Thoracic aorta (tissue), 2 donors: ENCODE measurements around the gene PARD3. TPM values are rescaled to one million over a fixed set of nuclear protein-coding genes. Genes with fewer than 3 reads are reported as not detected.

Experiments used
- ATAC-seq: fragments of 150-250 bp; one replicate; pipeline ENCODE4 v1.8.0; 2017; ENCODE audit warnings: low read depth; ENCODE audit not compliant: insufficient number of reproducible peaks, low FRiP score
- DNase-seq: peaks from one replicate; pipeline ENCODE4 v3.0.0-alpha.2; 2020; ENCODE audit warnings: low spot score
- H3K27ac ChIP-seq, 2 donors: fragments of 200-600 bp; sonication (generic); 1 replicate in 1 of 2; 2 replicates in 1 of 2; pipeline ENCODE4 v1.5.1; 2016; ENCODE audit warnings: mild to moderate bottlenecking in 2 of 2, moderate library complexity in 2 of 2
- H3K27me3 ChIP-seq: fragments of 200-600 bp; sonication (generic); replicated peaks from 2 replicates; pipeline ENCODE4 v1.6.0; 2016; ENCODE audit warnings: mild to moderate bottlenecking; ENCODE audit not compliant: insufficient read depth
- H3K36me3 ChIP-seq: fragments of 200-600 bp; sonication (generic); one replicate; pipeline ENCODE4 v1.5.1; 2016
- H3K4me1 ChIP-seq, 2 donors: fragments of 200-600 bp; sonication (generic); 1 replicate in 1 of 2; 2 replicates in 1 of 2; pipeline versions ENCODE4 v1.5.1 to v1.6.0; 2016; ENCODE audit warnings: low read depth in 2 of 2, mild to moderate bottlenecking in 1 of 2; ENCODE audit not compliant: control insufficient read depth in 1 of 2
- H3K4me3 ChIP-seq: fragments of 200-600 bp; sonication (generic); 2 replicates; pipeline ENCODE4 v1.5.1; 2016; ENCODE audit warnings: mild to moderate bottlenecking
- H3K9me3 ChIP-seq: fragments of 200-600 bp; sonication (generic); 2 replicates; pipeline ENCODE4 v1.5.1; 2016
- CTCF ChIP-seq: fragments of 200-600 bp; sonication (generic); IDR thresholded peaks from one replicate; pipeline ENCODE4 v1.5.1; 2019; ENCODE audit warnings: antibody characterized with exemption
- total RNA-seq, 2 donors: library from RNA; depleted of rRNA; stranded (reverse); fragments of >200 nt; gene quantifications; one replicate each; pipeline versions ENCODE4 v1.1.0 to v1.2.3, GENCODE V29; 2016

Gene PARD3
- total RNA-seq, 2 donors from 2014 or later = 16.7 to 34.5 TPM

- Histone ChIP-seq H3K4me3 (no peak overlapping the region), H3K4me1 (no peaks in the 10 kb centered on the region), H3K27ac (no peak overlapping the region), H3K27me3 (no peaks in the 10 kb centered on the region), H3K9me3 (no peaks in the 10 kb centered on the region), H3K36me3 (peaks cover 3% of the 10 kb centered on the region)
- DNase-seq = no peak
- no peak for ATAC-seq
- no peak for TF ChIP-seq CTCF
Measured at GRCh38 chr10:34369120-34369519, 446.0 kb downstream of the PARD3 start.

GRCh38 chr10:34364253-34365037, 450.7 kb downstream of the PARD3 start:
- no peaks in the 10 kb centered on the region for H3K9me3 ChIP-seq
- no peak for TF ChIP-seq CTCF
- no peak overlapping the region for H3K27ac ChIP-seq
- H3K4me3 ChIP-seq = no peak overlapping the region
- no peaks in the 10 kb centered on the region for H3K36me3 ChIP-seq
- ATAC-seq (no peak), DNase-seq (no peak)
- H3K4me1 ChIP-seq = no peaks in the 10 kb centered on the region
- H3K27me3 ChIP-seq = no peaks in the 10 kb centered on the region

- DNase-seq (no peak), ATAC-seq (no peak)
- no peak for TF ChIP-seq CTCF
- H3K27ac ChIP-seq = no peak overlapping the region
- H3K4me1 ChIP-seq = no peaks in the 10 kb centered on the region
- no peaks in the 10 kb centered on the region for H3K36me3 ChIP-seq
- H3K27me3 ChIP-seq = no peaks in the 10 kb centered on the region
- H3K9me3 ChIP-seq = no peaks in the 10 kb centered on the region
- no peak overlapping the region for H3K4me3 ChIP-seq
Measured at GRCh38 chr10:34360984-34361383, 454.1 kb downstream of the PARD3 start.

- TF ChIP-seq CTCF = no peak
- no peaks in the 10 kb centered on the region for H3K4me1 ChIP-seq
- H3K36me3 ChIP-seq = peaks cover 6% of the 10 kb centered on the region
- no peak overlapping the region for H3K27ac ChIP-seq
- H3K4me3 ChIP-seq = no peak overlapping the region
- H3K27me3 ChIP-seq = no peaks in the 10 kb centered on the region
- DNase-seq = no peak
- H3K9me3 ChIP-seq = no peaks in the 10 kb centered on the region
- ATAC-seq = no peak
Measured at GRCh38 chr10:34359435-34359813, 455.7 kb downstream of the PARD3 start.

GRCh38 chr10:34358729-34359434, 456.2 kb downstream of the PARD3 start:
- Histone ChIP-seq H3K9me3 (no peaks in the 10 kb centered on the region), H3K36me3 (peaks cover 6% of the 10 kb centered on the region)
- TF ChIP-seq CTCF = no peak

More at GRCh38 chr10:34358729-34359434, 456.2 kb downstream of the PARD3 start:
- no peak for DNase-seq
- Histone ChIP-seq H3K27ac (no peak overlapping the region), H3K27me3 (no peaks in the 10 kb centered on the region), H3K4me3 (no peak overlapping the region), H3K4me1 (no peaks in the 10 kb centered on the region)
- ATAC-seq = no peak
